NCI-H2196 (cell line): Measurements from ENCODE around the gene PLCB2.

ENCODE experiments used
- DNase-seq: peaks from one replicate; lab custom pipeline; 2025; ENCODE audit not compliant: unreplicated experiment; lab: John Stamatoyannopoulos, UW

The PLCB2 gene

GRCh38 chr15:40307421-40308211, at the start of gene PLCB2:
Gene PLCB2 (minus strand): TSS chr15:40307935. CDS start chr15:40307672, 263 bp downstream.
- no peak for DNase-seq

- no peak for DNase-seq
Measured at GRCh38 chr15:40357246-40357645, 49.5 kb upstream of the PLCB2 start.

- no peak for DNase-seq
Measured at GRCh38 chr15:40355976-40356585, 48.3 kb upstream of the PLCB2 start.

GRCh38 chr15:40354408-40355171, 46.9 kb upstream of the PLCB2 start:
- DNase-seq: no peak

- DNase-seq: peak; percentile 9
Measured at GRCh38 chr15:40353697-40354096, 46.0 kb upstream of the PLCB2 start.

- DNase-seq: no peak
Measured at GRCh38 chr15:40352281-40352901, 44.7 kb upstream of the PLCB2 start.

GRCh38 chr15:40349163-40349562, 41.4 kb upstream of the PLCB2 start:
- DNase-seq: no peak

GRCh38 chr15:40348474-40348870, 40.7 kb upstream of the PLCB2 start:
- DNase-seq: no peak

GRCh38 chr15:40347559-40348473, 40.1 kb upstream of the PLCB2 start:
- no peak for DNase-seq

GRCh38 chr15:40346579-40347558, 39.1 kb upstream of the PLCB2 start:
- no peak for DNase-seq

GRCh38 chr15:40345867-40346578, 38.3 kb upstream of the PLCB2 start:
- no peak for DNase-seq

GRCh38 chr15:40345225-40345866, 37.6 kb upstream of the PLCB2 start:
- no peak for DNase-seq

GRCh38 chr15:40344631-40345120, 36.9 kb upstream of the PLCB2 start:
- peak; percentile 46 for DNase-seq

GRCh38 chr15:40344217-40344616, 36.5 kb upstream of the PLCB2 start:
- no peak for DNase-seq

- no peak for DNase-seq
Measured at GRCh38 chr15:40343512-40343911, 35.8 kb upstream of the PLCB2 start.

GRCh38 chr15:40342416-40343320, 34.9 kb upstream of the PLCB2 start:
- no peak for DNase-seq
